Posterior vena cava (tissue), 2 donors: ENCODE measurements around the gene NT5DC2. TPM values are rescaled to one million over a fixed set of nuclear protein-coding genes. Genes with fewer than 3 reads are reported as not detected.

ENCODE experiments used
- DNase-seq: peaks from one replicate; pipeline ENCODE4 v3.0.0-alpha.2; 2020; ENCODE audit warnings: low spot score
- intact Hi-C, 2 donors: fragments of 100-400 bp; cut with DNase I; formaldehyde crosslinking; loops; one replicate each; pipeline versions ENCODE4 v1.14.1 to v1.14.2; 2022 to 2023
- total RNA-seq, 2 donors: library from RNA; stranded (reverse); fragmentation: NEBNext Ultra II Directional; extraction: Animal tissue kit (Norgen Biotek cat#: 25700); gene quantifications; one replicate each; pipeline ENCODE4 v1.2.1, GENCODE V29; 2021
- donor health status: DM: yes; HTN: yes; CAD: no.
- donor health status: DM: yes; HTN: yes; CAD: no.

Gene NT5DC2
- total RNA-seq, 2 donors from 2014 or later = 42.7 to 48.6 TPM

DNA sequence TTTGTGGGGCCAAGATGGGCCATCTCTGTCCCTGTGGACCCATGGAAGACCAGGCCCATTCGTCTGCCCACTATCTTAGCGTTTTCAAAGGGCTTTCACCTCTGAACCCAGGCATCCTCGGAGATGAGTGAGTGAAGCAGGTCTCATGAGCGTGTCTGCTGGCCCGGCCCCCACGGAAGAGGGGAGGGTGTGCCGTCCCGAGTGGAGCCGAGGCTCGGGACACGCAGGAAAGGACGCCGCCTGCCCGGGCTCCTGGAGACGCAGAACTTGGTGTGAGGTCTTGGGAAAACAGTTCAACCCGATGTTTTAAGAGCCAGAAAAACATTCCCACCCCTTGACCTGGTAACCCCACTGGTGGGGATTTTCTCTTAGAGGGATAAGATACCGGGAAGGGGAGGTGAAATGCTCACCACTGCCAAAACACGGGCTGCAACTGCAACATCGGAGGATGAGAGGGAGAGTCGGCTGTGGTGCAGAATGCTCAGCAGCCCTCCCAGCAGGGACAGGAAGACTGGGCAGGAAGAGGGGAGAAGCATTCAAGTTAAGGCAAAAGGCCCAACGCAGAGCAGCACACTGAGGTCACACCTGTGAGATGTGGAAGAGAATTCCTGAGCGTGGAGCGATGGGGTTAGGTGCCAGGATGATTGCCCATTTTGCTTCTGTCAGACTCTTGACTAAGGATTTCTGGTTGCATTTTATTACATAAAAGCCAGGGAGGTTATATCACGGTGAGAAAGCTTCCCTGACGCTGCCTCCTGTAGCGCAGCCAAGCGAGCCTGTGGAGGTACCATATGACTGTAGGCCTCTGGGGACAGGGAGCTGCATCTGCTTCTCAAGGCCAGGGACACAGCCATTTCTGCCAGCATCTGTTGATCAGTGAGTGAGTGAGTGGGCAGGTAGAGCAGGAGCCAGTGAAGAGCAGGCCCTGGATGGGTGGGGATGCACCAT, 52.6 kb downstream of the NT5DC2 start:
- DNase-seq = no peak
- intact Hi-C loops = no loop called here

DNA sequence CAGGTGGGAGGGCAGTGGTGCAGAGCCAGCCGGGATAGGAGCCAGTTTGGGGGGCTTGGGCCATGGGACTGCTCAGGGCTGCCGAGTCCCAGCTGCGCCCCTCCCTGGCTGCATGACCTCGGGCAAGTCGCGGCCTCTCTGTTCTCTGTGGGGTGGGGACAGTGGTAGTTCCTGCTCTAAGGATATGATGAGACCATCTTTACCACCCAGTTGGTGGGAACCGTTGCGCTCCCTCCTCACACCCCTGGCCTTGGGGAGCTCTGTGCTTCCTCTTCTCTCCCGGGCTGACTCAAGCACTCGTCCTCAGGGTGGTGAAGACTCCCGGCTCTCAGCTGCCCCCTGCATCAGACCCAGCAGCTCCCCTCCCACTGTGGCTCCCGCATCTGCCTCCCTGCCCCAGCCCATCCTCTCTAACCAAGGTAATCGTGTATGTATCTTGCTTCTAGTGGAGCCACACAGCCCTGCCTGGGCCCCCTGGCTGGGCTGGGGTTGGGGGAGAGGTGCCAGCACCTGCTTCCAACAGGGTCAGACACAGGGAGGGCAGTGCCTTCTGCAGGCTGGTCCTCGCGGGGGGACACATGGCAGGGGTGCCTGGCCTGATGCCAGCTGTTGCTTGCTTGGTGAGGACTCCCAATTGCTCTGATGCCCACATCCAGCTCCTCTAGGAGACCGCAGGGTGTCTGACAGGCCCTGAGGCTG, 53.6 kb downstream of the NT5DC2 start:
- DNase-seq = peak; percentile 78
- intact Hi-C loops = no loop called here

DNA sequence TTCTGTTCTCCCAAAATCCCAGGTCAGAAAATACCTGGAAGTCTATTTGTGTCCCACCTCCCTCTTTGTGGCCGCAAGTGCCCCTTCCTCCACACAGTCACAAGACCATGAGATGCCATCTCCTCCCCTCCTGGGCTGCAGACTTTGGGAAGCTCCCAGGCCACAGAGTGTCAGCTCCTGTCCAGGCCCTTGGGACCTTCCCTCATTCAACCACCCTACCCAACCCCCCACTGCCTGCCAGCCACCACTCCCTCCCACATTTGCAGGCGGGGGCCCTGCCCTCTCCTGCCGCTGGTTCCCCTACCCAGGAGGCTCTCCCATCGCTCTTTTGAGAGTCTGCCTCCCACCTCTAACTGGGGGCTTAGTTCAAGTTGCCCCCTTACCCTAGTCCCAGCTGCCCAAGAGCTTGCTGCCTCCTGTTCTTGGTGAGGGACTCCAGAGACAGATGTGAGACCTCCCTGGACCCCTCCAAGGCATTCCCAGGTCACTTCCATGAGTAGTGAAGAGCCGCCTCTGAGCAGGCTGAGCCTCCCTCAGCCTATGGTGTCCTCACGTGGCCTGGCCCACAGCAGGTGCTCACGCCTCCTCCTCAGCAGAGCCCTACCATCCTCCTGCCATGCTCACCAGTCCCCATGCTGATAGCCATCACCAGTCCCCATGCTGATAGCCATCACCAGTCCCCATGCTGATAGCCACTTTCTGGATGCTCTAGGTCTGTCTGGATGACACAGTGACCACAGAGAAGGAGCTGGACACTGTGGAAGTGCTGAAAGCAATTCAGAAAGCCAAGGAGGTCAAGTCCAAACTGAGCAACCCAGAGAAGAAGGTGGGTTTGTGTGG, 54.4 kb downstream of the NT5DC2 start:
- DNase-seq = no peak
- intact Hi-C loops = no loop called here

DNA sequence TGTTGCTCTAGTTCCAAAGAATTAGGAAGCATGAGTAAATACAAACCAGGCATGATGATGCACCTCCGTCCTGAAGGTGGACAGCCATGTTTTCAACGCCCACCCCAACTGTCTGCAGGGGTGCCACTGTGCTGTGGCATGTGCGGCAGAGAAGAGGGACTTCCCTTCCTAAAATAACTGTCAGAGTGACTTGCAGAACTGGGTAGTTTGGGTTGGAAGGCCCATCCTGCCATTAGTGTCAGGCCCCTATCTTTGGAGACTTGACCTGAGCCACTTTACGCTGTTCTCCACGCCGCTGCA, 55.9 kb downstream of the NT5DC2 start:
- DNase-seq = no peak
- intact Hi-C loops = no loop called here

DNA sequence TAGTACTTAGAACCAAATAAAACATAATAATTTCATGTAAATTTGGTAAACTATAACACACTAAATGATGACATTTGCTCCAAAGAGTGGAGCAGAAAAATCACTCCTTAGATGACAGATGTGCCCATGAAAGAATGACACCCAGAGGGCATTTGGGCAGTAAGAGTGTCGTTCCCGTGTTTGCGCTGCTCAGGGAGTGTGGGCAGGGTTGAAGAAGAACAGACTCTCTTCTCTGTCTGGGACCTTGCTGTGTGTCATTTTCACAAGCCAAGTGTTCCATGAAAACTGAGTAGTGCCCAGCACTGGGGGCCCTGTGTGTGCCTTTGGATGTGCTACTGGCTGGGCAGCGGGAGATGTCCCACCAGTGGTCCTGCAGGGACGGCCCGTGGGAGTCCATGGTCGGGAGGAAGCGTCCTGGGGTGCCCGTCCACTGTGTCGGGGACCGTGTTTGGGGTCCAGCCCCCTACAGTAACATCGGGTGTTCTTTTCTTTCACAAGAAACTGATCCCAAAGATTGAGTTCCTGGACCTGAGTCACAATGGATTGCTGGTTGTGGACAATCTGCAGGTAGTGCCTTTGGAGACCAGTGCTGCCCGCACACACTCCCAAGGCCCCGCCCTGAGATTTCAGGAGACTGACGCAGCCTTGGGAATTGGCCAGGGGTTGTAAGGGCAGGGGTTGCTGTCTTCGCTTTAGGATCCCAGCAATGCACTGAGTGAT, 56.4 kb downstream of the NT5DC2 start:
- DNase-seq = no peak
- intact Hi-C loops = no loop called here

Other genes starting within 250 kb of the NT5DC2 start
- gene GLYCTK, start 246.0 kb downstream of the NT5DC2 start, total RNA-seq = 1 to 10 TPM; 6.8 to 8.7 TPM
- 1 to 10 TPM; 7.2 to 9.4 TPM for gene DNAH1, start 217.5 kb downstream of the NT5DC2 start, total RNA-seq
- gene BAP1, start 123.8 kb downstream of the NT5DC2 start, total RNA-seq = 10 to 100 TPM; 53.0 to 55.1 TPM
- 1 to 10 TPM; 6.4 to 9.2 TPM for gene PHF7, start 123.2 kb downstream of the NT5DC2 start, total RNA-seq
- 10 to 100 TPM; 12.4 to 17.7 TPM for gene SEMA3G, start 88.8 kb downstream of the NT5DC2 start, total RNA-seq
- gene TNNC1, start 79.8 kb downstream of the NT5DC2 start, total RNA-seq = 1 to 10 TPM; 3.5 to 5.5 TPM
- gene NISCH, start 78.3 kb downstream of the NT5DC2 start, total RNA-seq = 10 to 100 TPM; 53.0 to 65.2 TPM
- 100 to 1,000 TPM; 303 to 498 TPM for gene STAB1, start 38.5 kb downstream of the NT5DC2 start, total RNA-seq
- 10 to 100 TPM; 13.8 to 22.8 TPM for gene UQCC5, start 2.7 kb upstream of the NT5DC2 start, total RNA-seq
- gene PBRM1, start 152.1 kb upstream of the NT5DC2 start, total RNA-seq = 10 to 100 TPM; 63.8 to 78.1 TPM
- gene GNL3, start 152.2 kb upstream of the NT5DC2 start, total RNA-seq = 10 to 100 TPM; 46.1 to 50.5 TPM
- 10 to 100 TPM; 33.5 to 55.9 TPM for gene GLT8D1, start 171.9 kb upstream of the NT5DC2 start, total RNA-seq
- gene SPCS1, start 172.2 kb upstream of the NT5DC2 start, total RNA-seq = 10 to 100 TPM; 63.9 to 70.2 TPM
- 10 to 100 TPM; 17.3 to 21.5 TPM for gene NEK4, start 237.1 kb upstream of the NT5DC2 start, total RNA-seq
- gene ITIH1, start 243.7 kb upstream of the NT5DC2 start, total RNA-seq = 1 to 10 TPM; 1.3 to 2.6 TPM